Prostate gland (tissue), 2 donors: ENCODE measurements around the gene SH2D2A. TPM values are rescaled to one million over a fixed set of nuclear protein-coding genes. Genes with fewer than 3 reads are reported as not detected.

Source experiments
- DNase-seq: peaks from one replicate; pipeline ENCODE4 v3.0.0-alpha.2; 2019; ENCODE audit warnings: low spot score
- H3K27ac ChIP-seq, 2 donors: fragments of 200-600 bp; sonication (generic); 2 replicates each; pipeline ENCODE4 v1.5.1; 2017 to 2019
- H3K27me3 ChIP-seq: fragments of 200-600 bp; sonication (generic); replicated peaks from 2 replicates; pipeline ENCODE4 v1.5.1; 2019; ENCODE audit not compliant: insufficient read depth
- H3K36me3 ChIP-seq, 2 donors: fragments of 200-600 bp; sonication (generic); 1 replicate in 1 of 2; 2 replicates in 1 of 2; pipeline versions ENCODE4 v1.5.1 to v1.8.1; 2017 to 2019
- H3K4me1 ChIP-seq: fragments of 200-600 bp; sonication (generic); replicated peaks from 2 replicates; pipeline ENCODE4 v1.5.1; 2019
- H3K4me3 ChIP-seq, 2 donors: fragments of 200-600 bp; sonication (generic); 2 replicates each; pipeline ENCODE4 v1.5.1; 2017 to 2019
- H3K9me3 ChIP-seq: fragments of 200-600 bp; sonication (generic); 2 replicates; pipeline ENCODE4 v1.5.1; 2017
- POLR2A ChIP-seq: fragments of 450-650 bp; IDR thresholded peaks from one replicate; pipeline ENCODE4 v1.6.1; 2016; ENCODE audit warnings: antibody characterized with exemption, mild to moderate bottlenecking
- POLR2AphosphoS5 ChIP-seq: sonication (generic); formaldehyde crosslinking; IDR thresholded peaks from one replicate; pipeline ENCODE4 v1.6.1; 2017; ENCODE audit warnings: antibody characterized with exemption
- WGBS: methylation state at CpG from one replicate; pipeline ENCODE4 v1.1.5; 2018; 5-methylcytosine and 5-hydroxymethylcytosine counted together
- intact Hi-C: fragments of 100-400 bp; cut with DNase I; formaldehyde crosslinking; loops from one replicate; pipeline ENCODE4 v1.14.2; 2022
- total RNA-seq, 2 donors: library from RNA; depleted of rRNA; stranded (reverse); fragments of >200 nt; gene quantifications; one replicate each; pipeline ENCODE4 v1.1.0, GENCODE V29; 2016
- TF ChIP-seq, protein P1 (sequence below), 4 experiments: fragments of 200-600 bp in 2 of 4; fragments of 450-650 bp in 2 of 4; sonication (generic) in 2 of 4; IDR thresholded peaks; 1 replicate in 3 of 4; 2 replicates in 1 of 4; pipeline ENCODE4 v1.5.1; 2016 to 2019; ENCODE audit warnings: antibody characterized with exemption in 4 of 4, mild to moderate bottlenecking in 2 of 4, moderate library complexity in 2 of 4

Gene SH2D2A
- under 1 TPM in 1 of 2 donors, not detected in 1; 0.80 TPM for total RNA-seq

DNA sequence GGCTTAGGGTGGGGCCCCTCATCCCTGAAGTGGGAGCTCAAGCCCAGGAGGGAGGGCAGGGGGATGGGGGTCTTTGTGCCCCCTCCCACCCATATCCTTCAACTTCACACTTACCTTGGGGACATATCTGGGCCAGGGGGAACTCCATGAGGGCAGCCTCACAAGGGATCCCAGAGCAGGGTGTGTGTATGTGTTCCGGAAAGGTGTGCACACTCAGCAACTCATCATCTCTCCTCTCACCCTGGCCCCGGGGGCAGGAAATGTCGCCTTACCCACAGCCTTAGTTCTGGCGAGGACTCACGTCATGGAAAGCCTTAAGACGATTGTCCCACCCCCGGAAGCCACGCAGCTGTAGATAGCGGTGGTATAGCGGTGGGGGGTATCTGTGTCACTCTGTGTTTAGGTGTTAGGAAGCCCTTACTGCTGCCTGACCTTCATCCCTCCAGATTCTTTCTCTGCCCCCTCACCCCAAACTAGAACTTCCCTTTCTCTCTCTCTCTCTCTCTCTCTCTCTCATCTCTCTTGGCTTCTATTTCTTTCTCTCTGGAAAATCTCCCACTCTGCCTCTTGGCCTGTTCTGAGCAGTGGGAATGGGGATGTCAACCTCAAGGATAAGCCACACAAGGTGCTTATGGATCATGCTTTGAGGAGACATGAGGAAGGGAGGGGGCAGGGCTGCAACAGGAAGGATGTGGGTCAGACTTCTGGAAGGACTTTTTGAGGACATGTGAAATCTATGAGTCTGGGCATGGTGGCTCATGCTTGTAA lies at the start of gene SH2D2A:
Gene SH2D2A (minus strand): TSS at position 288 of the 768 bp plus-strand sequence. CDS start 140 bp downstream, at position 148.
- intact Hi-C loops: no loop called here
- WGBS: 52% methylated on average over 10 of the region's 10 CpGs
- DNase-seq: no peak

DNA sequence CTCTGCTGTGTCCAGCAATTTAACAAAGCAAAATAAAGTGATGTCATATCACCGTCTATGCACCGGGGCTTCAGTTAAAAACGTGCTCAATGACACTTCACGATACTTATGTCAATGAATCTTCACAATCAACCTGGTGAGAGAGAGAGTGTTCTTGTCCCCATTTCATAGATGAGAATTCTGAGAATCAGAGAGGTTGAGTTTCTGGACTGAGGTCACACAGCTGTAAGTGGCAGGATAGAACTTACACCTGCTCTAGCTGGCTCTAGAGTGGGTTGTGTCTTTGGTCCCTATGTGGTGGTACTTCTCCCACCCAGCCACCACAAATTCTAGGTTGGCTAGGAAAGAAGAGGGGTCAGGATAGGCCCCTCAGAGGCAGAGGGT lies 49.2 kb upstream of the SH2D2A start:
- no peak overlapping the region for H3K4me3 ChIP-seq
- intact Hi-C loops: loop anchor here (10.0 kb wide), 1 partner anchor 171 kb away; no protein-coding TSS in a partner anchor
- no peak for DNase-seq
- H3K9me3 ChIP-seq: no peaks in the 10 kb centered on the region
- no peak overlapping the region for H3K27ac ChIP-seq
- no peaks in the 10 kb centered on the region for H3K4me1 ChIP-seq
- H3K27me3 ChIP-seq: peaks cover 8% of the 10 kb centered on the region
- WGBS: 89% methylated on average over 4 of the region's 4 CpGs
- TF ChIP-seq POLR2A (no peak), POLR2AphosphoS5 (no peak)
- TF ChIP-seq, protein P1, sequence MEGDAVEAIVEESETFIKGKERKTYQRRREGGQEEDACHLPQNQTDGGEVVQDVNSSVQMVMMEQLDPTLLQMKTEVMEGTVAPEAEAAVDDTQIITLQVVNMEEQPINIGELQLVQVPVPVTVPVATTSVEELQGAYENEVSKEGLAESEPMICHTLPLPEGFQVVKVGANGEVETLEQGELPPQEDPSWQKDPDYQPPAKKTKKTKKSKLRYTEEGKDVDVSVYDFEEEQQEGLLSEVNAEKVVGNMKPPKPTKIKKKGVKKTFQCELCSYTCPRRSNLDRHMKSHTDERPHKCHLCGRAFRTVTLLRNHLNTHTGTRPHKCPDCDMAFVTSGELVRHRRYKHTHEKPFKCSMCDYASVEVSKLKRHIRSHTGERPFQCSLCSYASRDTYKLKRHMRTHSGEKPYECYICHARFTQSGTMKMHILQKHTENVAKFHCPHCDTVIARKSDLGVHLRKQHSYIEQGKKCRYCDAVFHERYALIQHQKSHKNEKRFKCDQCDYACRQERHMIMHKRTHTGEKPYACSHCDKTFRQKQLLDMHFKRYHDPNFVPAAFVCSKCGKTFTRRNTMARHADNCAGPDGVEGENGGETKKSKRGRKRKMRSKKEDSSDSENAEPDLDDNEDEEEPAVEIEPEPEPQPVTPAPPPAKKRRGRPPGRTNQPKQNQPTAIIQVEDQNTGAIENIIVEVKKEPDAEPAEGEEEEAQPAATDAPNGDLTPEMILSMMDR (IDR thresholded peaks at IDR 0.05): no peak
- H3K36me3 ChIP-seq: no peaks in the 10 kb centered on the region

More for the DNA sequence above, at the start of gene SH2D2A:
- peak within 1 kb of the TSS; percentile 57 to 61 for H3K27ac ChIP-seq
- no peaks in the 10 kb centered on the region for H3K27me3 ChIP-seq
- H3K9me3 ChIP-seq: no peaks in the 10 kb centered on the region
- no peaks in the 10 kb centered on the region for H3K36me3 ChIP-seq
- peaks cover 5% of the 10 kb centered on the region for H3K4me1 ChIP-seq
- TF ChIP-seq POLR2A: no peak
- TF ChIP-seq POLR2AphosphoS5: no peak
- TF ChIP-seq, protein P1 (IDR thresholded peaks at IDR 0.05): no peak
- peak within 1 kb of the TSS in 1 of 2 donors; percentile 5 for H3K4me3 ChIP-seq

DNA sequence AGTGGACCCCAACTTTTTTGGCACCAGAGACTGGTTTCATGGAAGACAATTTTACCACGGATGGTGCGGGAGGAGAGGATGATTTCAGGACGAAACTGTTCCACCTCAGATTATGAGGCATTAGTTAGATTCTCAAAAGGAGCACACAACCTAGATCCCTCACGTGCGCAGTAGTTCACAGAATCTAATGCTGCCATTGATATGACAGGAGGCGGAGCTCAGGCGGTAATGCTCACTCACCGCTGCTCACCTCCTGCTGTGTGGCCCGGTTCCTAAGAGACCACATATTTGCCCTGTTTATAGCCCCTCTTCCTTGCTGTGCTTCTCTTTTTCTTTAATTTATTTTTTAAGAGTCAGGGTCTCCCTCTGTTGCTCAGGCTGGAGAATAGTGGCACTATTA lies 48.6 kb upstream of the SH2D2A start:
- no peak for DNase-seq
- intact Hi-C loops: loop anchor here (10.0 kb wide), 1 partner anchor 170 kb away; no protein-coding TSS in a partner anchor
- WGBS: 79% methylated on average over 9 of the region's 9 CpGs
- H3K27me3 ChIP-seq: peaks cover 14% of the 10 kb centered on the region
- TF ChIP-seq POLR2AphosphoS5: no peak
- TF ChIP-seq POLR2A: no peak
- TF ChIP-seq, protein P1 (IDR thresholded peaks at IDR 0.05): no peak
- H3K4me1 ChIP-seq: peaks cover 3% of the 10 kb centered on the region
- no peaks in the 10 kb centered on the region for H3K36me3 ChIP-seq
- H3K9me3 ChIP-seq: no peaks in the 10 kb centered on the region
- no peak overlapping the region for H3K27ac ChIP-seq
- no peak overlapping the region for H3K4me3 ChIP-seq

DNA sequence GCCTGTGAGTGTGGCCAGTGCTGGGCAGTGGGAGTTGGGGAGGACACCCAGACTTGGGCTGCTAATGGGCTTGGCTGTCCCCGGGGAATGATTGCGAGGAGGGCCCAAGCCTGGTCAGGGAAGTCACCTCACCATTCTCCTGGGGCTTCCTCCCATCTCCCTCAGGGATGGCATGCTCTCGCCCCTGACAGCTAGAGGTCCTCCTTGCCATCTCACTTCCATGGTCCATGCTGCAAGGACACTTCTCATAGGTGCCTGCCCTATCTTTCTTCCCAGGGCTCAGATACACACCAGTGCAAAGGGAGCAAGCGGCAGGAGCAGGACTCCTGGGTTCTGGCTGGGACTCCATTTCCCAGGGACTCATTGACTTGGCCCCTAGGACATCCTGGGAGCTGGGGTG lies 48.1 kb upstream of the SH2D2A start:
- Histone ChIP-seq H3K36me3 (no peaks in the 10 kb centered on the region), H3K27ac (no peak overlapping the region), H3K9me3 (no peaks in the 10 kb centered on the region), H3K4me3 (no peak overlapping the region), H3K27me3 (peaks cover 14% of the 10 kb centered on the region), H3K4me1 (peaks cover 8% of the 10 kb centered on the region)
- TF ChIP-seq POLR2AphosphoS5: no peak
- TF ChIP-seq POLR2A: no peak
- TF ChIP-seq, protein P1 (IDR thresholded peaks at IDR 0.05): no peak
- WGBS: 84% methylated on average over 4 of the region's 4 CpGs
- intact Hi-C loops: loop anchor here (5.0 to 10.0 kb wide), 2 partner anchors 62 to 170 kb away; no protein-coding TSS in a partner anchor
- DNase-seq: no peak

DNA sequence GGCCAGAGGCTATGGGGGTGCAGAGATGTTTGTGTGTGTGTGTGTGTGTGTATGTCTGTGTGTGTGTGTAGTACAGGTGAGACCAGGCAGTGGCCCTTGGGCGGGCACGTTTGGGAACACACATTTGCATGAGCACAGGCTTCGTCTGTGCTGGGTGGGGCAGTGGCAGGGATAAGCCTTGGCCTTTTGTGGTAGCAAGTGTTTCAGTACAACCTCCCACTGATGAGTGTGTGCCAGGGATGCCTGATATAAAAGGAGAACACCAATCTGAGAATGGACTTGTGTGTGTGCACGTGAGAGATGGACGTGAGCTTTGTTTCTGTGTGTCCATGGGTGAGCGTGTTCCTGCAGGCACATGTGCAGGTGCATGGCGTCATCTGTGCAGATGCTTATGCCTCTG lies 47.0 kb upstream of the SH2D2A start:
- Histone ChIP-seq H3K27me3 (peaks cover 14% of the 10 kb centered on the region), H3K4me3 (no peak overlapping the region), H3K27ac (no peak overlapping the region), H3K36me3 (no peaks in the 10 kb centered on the region), H3K9me3 (no peaks in the 10 kb centered on the region), H3K4me1 (peaks cover 17% of the 10 kb centered on the region)
- intact Hi-C loops: loop anchor here (5.0 to 10.0 kb wide), 2 partner anchors 61 to 169 kb away; no protein-coding TSS in a partner anchor
- WGBS: 81% methylated on average over 7 of the region's 7 CpGs
- DNase-seq: no peak
- TF ChIP-seq POLR2A: no peak
- no peak for TF ChIP-seq POLR2AphosphoS5
- TF ChIP-seq, protein P1 (IDR thresholded peaks at IDR 0.05): no peak
